VCaP (cell line): ENCODE measurements around the gene KCTD4.
A peak's percentile ranks its signal among the peaks of the same experiment; 100 is the strongest.
"Not testable (repeated sequence)": the region's sequence is repeated elsewhere in the genome, so short reads cannot be mapped to it uniquely, and the experiment has no call there.

Source experiments
- H3K27ac ChIP-seq: fragments of 450-650 bp; 2 replicates; pipeline ENCODE4 v1.5.1; 2017
- TF ChIP-seq, protein P1 (sequence below): fragments of 450-650 bp; conservative IDR thresholded peaks from 2 replicates; pipeline ENCODE4 v1.5.1; 2017; ENCODE audit warnings: mild to moderate bottlenecking, moderate library complexity

KCTD4 gene

DNA sequence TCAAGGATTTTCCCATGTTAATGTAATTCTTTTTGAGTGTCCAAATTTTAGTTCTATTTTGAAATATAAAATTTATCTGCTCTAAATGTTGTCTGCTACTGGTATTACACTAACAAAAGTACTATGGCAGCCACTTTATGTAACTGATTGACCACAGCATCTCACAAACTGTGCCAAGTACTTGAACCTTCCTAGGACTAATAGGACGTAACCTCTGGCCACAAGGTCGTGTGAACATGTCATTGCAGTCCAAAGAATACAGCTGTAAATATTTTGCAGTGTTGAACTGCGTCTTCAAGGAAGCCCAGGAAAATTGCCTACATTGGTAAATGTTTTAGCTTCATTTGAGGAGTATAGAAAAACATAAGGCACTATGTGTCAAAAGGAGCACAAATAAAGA is 1.9 kb downstream of the KCTD4 start:
- TF ChIP-seq, protein P1, sequence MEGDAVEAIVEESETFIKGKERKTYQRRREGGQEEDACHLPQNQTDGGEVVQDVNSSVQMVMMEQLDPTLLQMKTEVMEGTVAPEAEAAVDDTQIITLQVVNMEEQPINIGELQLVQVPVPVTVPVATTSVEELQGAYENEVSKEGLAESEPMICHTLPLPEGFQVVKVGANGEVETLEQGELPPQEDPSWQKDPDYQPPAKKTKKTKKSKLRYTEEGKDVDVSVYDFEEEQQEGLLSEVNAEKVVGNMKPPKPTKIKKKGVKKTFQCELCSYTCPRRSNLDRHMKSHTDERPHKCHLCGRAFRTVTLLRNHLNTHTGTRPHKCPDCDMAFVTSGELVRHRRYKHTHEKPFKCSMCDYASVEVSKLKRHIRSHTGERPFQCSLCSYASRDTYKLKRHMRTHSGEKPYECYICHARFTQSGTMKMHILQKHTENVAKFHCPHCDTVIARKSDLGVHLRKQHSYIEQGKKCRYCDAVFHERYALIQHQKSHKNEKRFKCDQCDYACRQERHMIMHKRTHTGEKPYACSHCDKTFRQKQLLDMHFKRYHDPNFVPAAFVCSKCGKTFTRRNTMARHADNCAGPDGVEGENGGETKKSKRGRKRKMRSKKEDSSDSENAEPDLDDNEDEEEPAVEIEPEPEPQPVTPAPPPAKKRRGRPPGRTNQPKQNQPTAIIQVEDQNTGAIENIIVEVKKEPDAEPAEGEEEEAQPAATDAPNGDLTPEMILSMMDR: no peak
- H3K27ac ChIP-seq: no peak overlapping the region

DNA sequence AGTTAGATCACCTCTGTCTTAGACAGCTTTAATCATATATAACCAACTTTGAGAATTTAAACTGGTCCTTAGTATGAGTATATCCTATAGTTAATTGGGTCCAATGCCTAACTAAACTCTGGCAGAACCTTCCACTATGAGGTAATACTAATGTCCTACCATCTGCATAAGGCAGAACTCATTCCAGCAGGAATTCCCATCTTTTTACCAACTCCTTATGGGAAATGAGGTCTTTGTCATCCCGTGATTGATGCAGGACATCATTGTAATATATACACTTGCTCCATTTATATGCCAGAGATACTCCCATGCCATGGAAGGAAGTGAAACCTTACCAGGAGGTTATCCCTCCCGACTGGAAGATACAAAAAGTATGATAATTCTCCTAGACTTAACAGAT is 2.8 kb downstream of the KCTD4 start:
- TF ChIP-seq, protein P1: no peak
- H3K27ac ChIP-seq: no peak overlapping the region

GRCh38 chr13:45196622-45197021 is 4.2 kb downstream of the KCTD4 start:
- no peak overlapping the region for H3K27ac ChIP-seq
- TF ChIP-seq, protein P1: no peak

DNA sequence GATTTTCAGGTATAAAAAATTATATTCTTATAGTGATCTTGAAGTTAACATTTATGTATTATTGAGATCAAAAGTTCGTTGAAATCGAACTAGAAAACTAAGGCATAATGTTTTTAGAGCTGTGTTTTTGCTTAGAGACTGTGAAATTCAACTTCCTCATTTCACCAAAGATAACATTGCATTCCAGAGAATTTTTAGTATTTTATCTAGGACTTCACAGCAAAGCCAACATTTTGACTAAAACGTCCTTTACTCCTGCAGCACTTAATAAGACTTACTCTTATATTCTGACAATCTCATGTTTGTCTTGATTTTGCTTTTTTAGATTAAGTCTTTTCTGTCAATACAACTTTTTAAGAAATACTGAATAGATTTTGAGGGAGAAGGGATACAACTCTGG is 4.7 kb downstream of the KCTD4 start:
- no peak overlapping the region for H3K27ac ChIP-seq
- TF ChIP-seq, protein P1: no peak

GRCh38 chr13:45195421-45195820 is 5.4 kb downstream of the KCTD4 start:
- TF ChIP-seq, protein P1: no peak
- no peak overlapping the region for H3K27ac ChIP-seq

DNA sequence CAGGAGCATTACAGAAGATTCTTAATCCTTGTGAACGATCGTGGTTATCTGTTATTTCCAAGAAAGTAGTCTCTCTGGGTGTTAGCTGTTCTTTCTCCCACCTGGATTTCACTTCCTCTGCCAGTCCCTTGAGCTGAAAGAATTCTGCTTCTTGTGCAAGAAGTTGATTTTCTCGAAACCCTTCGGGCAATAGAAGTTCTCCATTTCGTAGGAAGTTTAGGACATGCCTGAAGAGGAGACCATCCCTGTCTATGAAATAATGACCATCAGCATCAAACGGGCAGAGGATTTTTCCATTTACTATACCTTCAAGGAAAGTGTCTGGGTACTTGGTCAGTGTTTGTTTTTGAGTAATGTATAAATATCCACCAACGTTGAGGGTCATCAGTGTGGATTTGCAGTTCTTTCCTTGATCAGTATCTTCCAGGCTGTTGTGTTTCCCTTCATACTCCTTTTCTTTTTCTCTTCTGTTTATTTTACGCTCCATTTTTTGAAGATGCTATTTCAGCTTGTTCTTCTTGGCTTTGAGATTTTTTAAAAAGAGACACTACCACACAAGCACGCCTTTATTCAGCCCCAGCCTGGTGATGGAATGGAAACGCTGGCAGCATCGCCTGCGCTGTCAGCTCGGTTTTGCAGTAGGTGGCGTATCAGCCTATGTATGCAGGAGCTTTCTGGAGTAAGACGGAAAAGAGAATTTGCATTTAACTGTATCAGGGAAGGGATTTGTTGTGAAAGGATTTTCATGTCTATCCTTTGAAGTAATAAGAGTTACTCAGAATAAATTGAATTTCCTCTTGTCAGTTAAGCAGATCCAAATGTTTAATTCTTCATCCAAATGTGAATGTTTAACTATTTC is 6.5 kb downstream of the KCTD4 start:
- H3K27ac ChIP-seq: no peak overlapping the region
- TF ChIP-seq, protein P1: peak; percentile 10; the same call in 1 of the 2 replicates

DNA sequence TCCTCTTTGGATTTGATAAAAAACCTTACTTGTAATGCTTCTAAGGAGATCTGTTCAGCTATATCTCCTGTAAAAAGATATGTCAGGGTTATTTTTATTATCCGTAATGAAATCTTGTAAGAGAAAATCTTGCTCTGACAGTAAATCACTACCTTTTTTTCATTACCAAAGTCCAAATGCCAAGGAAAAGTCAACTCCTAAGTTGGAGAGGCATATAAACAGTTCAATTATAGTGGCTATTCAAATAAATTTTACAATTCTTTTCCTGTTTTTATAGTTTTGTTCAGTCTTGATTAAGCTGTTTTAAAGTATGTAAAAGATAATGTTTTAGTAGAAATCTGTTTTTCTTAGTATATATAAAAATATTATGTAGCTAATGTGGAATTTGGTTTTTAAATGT is 9.0 kb downstream of the KCTD4 start:
- no peak overlapping the region for H3K27ac ChIP-seq
- TF ChIP-seq, protein P1: no peak

GRCh38 chr13:45189511-45189910 is 11.3 kb downstream of the KCTD4 start:
- H3K27ac ChIP-seq: not testable (repeated sequence)

DNA sequence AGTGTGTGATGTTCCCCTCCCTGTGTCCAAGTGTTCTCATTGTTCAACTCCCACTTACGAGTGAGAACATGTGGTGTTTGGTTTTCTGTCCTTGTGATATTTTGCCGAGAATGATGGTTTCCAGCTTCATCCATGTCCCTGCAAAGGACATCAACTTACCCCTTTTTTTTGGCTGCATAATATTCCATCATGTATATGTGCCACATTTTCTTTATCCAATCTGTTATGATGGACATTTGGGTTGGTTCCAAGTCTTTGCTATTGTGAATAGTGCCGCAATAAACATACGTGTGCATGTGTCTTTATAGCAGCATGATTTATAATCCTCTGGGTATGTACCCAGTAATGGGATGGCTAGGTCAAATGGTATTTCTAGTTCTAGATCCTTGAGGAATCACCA is 11.8 kb downstream of the KCTD4 start:
- not testable (repeated sequence) for H3K27ac ChIP-seq
